Common myeloid progenitor, CD34-positive (primary cell): Measurements from ENCODE around the gene IL1R1.

ENCODE experiments used
- CTCF ChIA-PET: fragments of 350-600 bp; sonication (Branson Sonifier 250); formaldehyde crosslinking; loops from one replicate; lab custom pipeline; 2021; ENCODE audit warnings: antibody characterized with exemption; lab: Charles Lee
- POLR2A ChIA-PET: fragments of 350-600 bp; sonication (Branson Sonifier 250); formaldehyde crosslinking; loops from one replicate; lab custom pipeline; 2021; ENCODE audit warnings: antibody characterized with exemption; lab: Charles Lee
- DNase-seq, 3 donors: peaks; one replicate each; pipeline versions ENCODE4 v3.0.0 to v3.0.0-alpha.2; 2013
- H3K27ac ChIP-seq, 2 experiments: 1 replicate in 1 of 2; 2 replicates in 1 of 2; pipeline ENCODE4 v1.7.0; 2013; ENCODE audit warnings: inconsistent platforms in 2 of 2, low read length in 2 of 2, mild to moderate bottlenecking in 2 of 2, low read depth in 1 of 2, moderate library complexity in 1 of 2; ENCODE audit not compliant: severe bottlenecking in 2 of 2, insufficient read depth in 1 of 2, poor library complexity in 1 of 2
- H3K27me3 ChIP-seq, 5 experiments: replicated peaks in 2 of 5; 1 replicate in 3 of 5; 2 replicates in 2 of 5; pipeline versions ENCODE4 v1.6.1 to v1.7.0; 2013; ENCODE audit warnings: low read length in 4 of 5, mild to moderate bottlenecking in 2 of 5, moderate library complexity in 2 of 5, inconsistent platforms in 1 of 5; ENCODE audit not compliant: insufficient read depth in 5 of 5, control insufficient read depth in 4 of 5
- H3K36me3 ChIP-seq, 4 experiments: 1 replicate in 2 of 4; 2 replicates in 2 of 4; pipeline versions ENCODE4 v1.6.1 to v1.7.0; 2013; ENCODE audit warnings: low read length in 3 of 4, control low read depth in 1 of 4, mild to moderate bottlenecking in 1 of 4; ENCODE audit not compliant: control insufficient read depth in 4 of 4, insufficient read depth in 4 of 4
- H3K4me1 ChIP-seq, 4 experiments: 1 replicate in 3 of 4; 2 replicates in 1 of 4; pipeline versions ENCODE4 v1.6.1 to v1.7.1; 2013; ENCODE audit warnings: low read length in 3 of 4, mild to moderate bottlenecking in 3 of 4, control low read depth in 1 of 4, inconsistent platforms in 1 of 4, moderate library complexity in 1 of 4; ENCODE audit not compliant: control insufficient read depth in 4 of 4, insufficient read depth in 4 of 4; ENCODE audit errors: control extremely low read depth in 1 of 4
- H3K4me3 ChIP-seq, 7 experiments: 1 replicate in 4 of 7; 2 replicates in 3 of 7; pipeline versions ENCODE4 v1.5.1 to v1.7.0; 2013; ENCODE audit warnings: mild to moderate bottlenecking in 7 of 7, low read length in 6 of 7, moderate library complexity in 6 of 7, inconsistent platforms in 2 of 7, low read depth in 2 of 7, control low read depth in 1 of 7; ENCODE audit not compliant: insufficient read depth in 4 of 7, control insufficient read depth in 1 of 7; ENCODE audit errors: extremely low read depth in 1 of 7
- H3K9me3 ChIP-seq, 5 experiments: 1 replicate in 4 of 5; 2 replicates in 1 of 5; pipeline versions ENCODE4 v1.6.1 to v1.7.1; 2013; ENCODE audit warnings: low read length in 4 of 5, mild to moderate bottlenecking in 2 of 5, inconsistent platforms in 1 of 5, low read depth in 1 of 5, moderate library complexity in 1 of 5; ENCODE audit not compliant: control insufficient read depth in 4 of 5, insufficient read depth in 2 of 5; ENCODE audit errors: control extremely low read depth in 1 of 5
- WGBS: methylation state at CpG from one replicate; pipeline ENCODE4 v1.1.5; 2013; ENCODE audit not compliant: insufficient coverage; 5-methylcytosine and 5-hydroxymethylcytosine counted together

Gene IL1R1

GRCh38 chr2:102126169-102126568 is 16.4 kb upstream of the IL1R1 start:
- CTCF ChIA-PET: interaction anchor here (1.1 to 2.2 kb wide), 2 partner anchors 8 to 15 kb away, joined by 3 to 6 read pairs; no protein-coding TSS in a partner anchor
- no peak overlapping the region for H3K27ac ChIP-seq
- WGBS: 26% methylated on average over 4 of the region's 4 CpGs
- H3K27me3 ChIP-seq: no peaks in the 10 kb centered on the region
- H3K4me1 ChIP-seq: peaks cover 15 to 48% (median 25%) of the 10 kb centered on the region in 4 experiments
- no peak overlapping the region for H3K4me3 ChIP-seq
- H3K9me3 ChIP-seq: no peaks in the 10 kb centered on the region
- DNase-seq: no peak
- H3K36me3 ChIP-seq: no peaks in the 10 kb centered on the region
- POLR2A ChIA-PET: interaction anchor here (0.6 kb wide), 1 partner anchor 191 kb away, joined by 4 read pairs; no protein-coding TSS in a partner anchor

GRCh38 chr2:102126660-102127059 is 15.9 kb upstream of the IL1R1 start:
- H3K27me3 ChIP-seq: no peaks in the 10 kb centered on the region
- no peaks in the 10 kb centered on the region for H3K36me3 ChIP-seq
- H3K27ac ChIP-seq: no peak overlapping the region
- DNase-seq: no peak
- no peak overlapping the region for H3K4me3 ChIP-seq
- no peaks in the 10 kb centered on the region for H3K9me3 ChIP-seq
- ChIA-PET POLR2A (no interaction called here), CTCF (interaction anchor here (1.1 to 2.2 kb wide), 2 partner anchors 9 to 15 kb away, joined by 3 to 6 read pairs; no protein-coding TSS in a partner anchor)
- WGBS: 80% methylated on average over 1 of the region's 2 CpGs
- peaks cover 15 to 49% (median 25%) of the 10 kb centered on the region in 4 experiments for H3K4me1 ChIP-seq

GRCh38 chr2:102129082-102129481 is 13.5 kb upstream of the IL1R1 start:
- ChIA-PET CTCF (interaction anchor here (0.9 to 1.8 kb wide), 4 partner anchors 13 to 108 kb away, joined by 3 to 9 read pairs (median 4); no protein-coding TSS in a partner anchor), POLR2A (no interaction called here)
- Histone ChIP-seq H3K4me1 (peaks cover 15 to 49% (median 25%) of the 10 kb centered on the region in 4 experiments), H3K27me3 (no peaks in the 10 kb centered on the region), H3K36me3 (no peaks in the 10 kb centered on the region), H3K4me3 (no peak overlapping the region), H3K9me3 (peaks cover 0 to 2% (median 0%) of the 10 kb centered on the region in 5 experiments), H3K27ac (no peak overlapping the region)
- WGBS: 100% methylated on average over 1 of the region's 1 CpG
- no peak for DNase-seq

GRCh38 chr2:102129951-102130646 is 12.4 kb upstream of the IL1R1 start:
- Histone ChIP-seq H3K27me3 (no peaks in the 10 kb centered on the region), H3K9me3 (peaks cover 0 to 2% (median 0%) of the 10 kb centered on the region in 5 experiments), H3K4me3 (peak overlapping the region in 3 of 7 experiments; percentile 6 to 34 (median 8)), H3K36me3 (no peaks in the 10 kb centered on the region), H3K4me1 (peaks cover 15 to 49% (median 25%) of the 10 kb centered on the region in 4 experiments), H3K27ac (peak overlapping the region in 1 of 2 experiments; percentile 46)
- no CpG with 5 or more reads among the region's 5 CpGs for WGBS
- ChIA-PET POLR2A (interaction anchor here (1.0 kb wide), 1 partner anchor 22 kb away, joined by 3 read pairs; no protein-coding TSS in a partner anchor), CTCF (interaction anchor here (0.9 to 1.8 kb wide), 6 partner anchors 12 to 212 kb away, joined by 3 to 9 read pairs (median 3); no protein-coding TSS in a partner anchor)
- DNase-seq: peak; percentile 28 to 75 (median 54)

GRCh38 chr2:102130647-102130991 is 11.9 kb upstream of the IL1R1 start:
- Histone ChIP-seq H3K4me3 (no peak overlapping the region), H3K4me1 (peaks cover 15 to 46% (median 25%) of the 10 kb centered on the region in 4 experiments), H3K27ac (peak overlapping the region in 1 of 2 experiments; percentile 46), H3K9me3 (peaks cover 0 to 2% (median 0%) of the 10 kb centered on the region in 5 experiments), H3K36me3 (no peaks in the 10 kb centered on the region), H3K27me3 (no peaks in the 10 kb centered on the region)
- DNase-seq: peak in 1 of 3 donors; percentile 57
- ChIA-PET POLR2A (interaction anchor here (1.0 kb wide), 1 partner anchor 23 kb away, joined by 3 read pairs; no protein-coding TSS in a partner anchor), CTCF (interaction anchor here (1.2 to 1.8 kb wide), 4 partner anchors 11 to 212 kb away, joined by 3 to 9 read pairs (median 3); no protein-coding TSS in a partner anchor)

GRCh38 chr2:102131564-102131963 is 11.0 kb upstream of the IL1R1 start:
- CTCF ChIA-PET: no interaction called here

More at GRCh38 chr2:102131564-102131963, 11.0 kb upstream of the IL1R1 start:
- WGBS: no CpG with 5 or more reads among the region's 5 CpGs
- H3K4me1 ChIP-seq: peaks cover 15 to 40% (median 22%) of the 10 kb centered on the region in 4 experiments
- no peak overlapping the region for H3K27ac ChIP-seq
- peaks cover 0 to 2% (median 0%) of the 10 kb centered on the region in 5 experiments for H3K9me3 ChIP-seq
- H3K27me3 ChIP-seq: no peaks in the 10 kb centered on the region
- H3K36me3 ChIP-seq: no peaks in the 10 kb centered on the region
- DNase-seq: no peak
- no peak overlapping the region for H3K4me3 ChIP-seq
- POLR2A ChIA-PET: no interaction called here
